Activated naive CD4-positive, alpha-beta T cell treated with anti-CD3 and anti-CD28 coated beads for 36 hours (primary cell): ENCODE measurements around the gene DNAH14. TPM values are rescaled to one million over a fixed set of nuclear protein-coding genes. Genes with fewer than 3 reads are reported as not detected.

ENCODE experiments used
- CTCF ChIA-PET: fragments of 350-600 bp; sonication (Branson Sonifier 250); formaldehyde crosslinking; loops from one replicate; lab custom pipeline; 2021; ENCODE audit warnings: antibody characterized with exemption; lab: Charles Lee
- DNase-seq: peaks from one replicate; pipeline ENCODE4 v3.0.0-alpha.2; 2020
- H3K27ac Mint-ChIP-seq: one replicate; pipeline ENCODE4 v1.8.0; 2021; ENCODE audit warnings: mild to moderate bottlenecking, mixed read lengths
- H3K27me3 Mint-ChIP-seq: one replicate; pipeline ENCODE4 v1.8.0; 2021; ENCODE audit warnings: low read depth, mixed read lengths
- H3K36me3 Mint-ChIP-seq: one replicate; pipeline ENCODE4 v1.8.0; 2021; ENCODE audit warnings: low read depth, mixed read lengths
- H3K4me1 Mint-ChIP-seq: one replicate; pipeline ENCODE4 v1.8.0; 2021; ENCODE audit warnings: low read depth, mixed read lengths
- H3K4me3 Mint-ChIP-seq: one replicate; pipeline ENCODE4 v1.8.0; 2021; ENCODE audit warnings: mild to moderate bottlenecking, moderate library complexity, mixed read lengths
- H3K9me3 Mint-ChIP-seq: one replicate; pipeline ENCODE4 v1.8.0; 2021; ENCODE audit warnings: mixed read lengths
- intact Hi-C: fragments of 100-400 bp; cut with micrococcal nuclease; formaldehyde crosslinking; loops from one replicate; pipeline ENCODE4 v1.15.1; 2023
- total RNA-seq, 2 experiments: library from RNA; stranded (reverse); gene quantifications; one replicate each; pipeline ENCODE4 v1.2.3, GENCODE V29; 2021

Gene DNAH14
- total RNA-seq, 2 experiments from 2014 or later = 0.38 to 0.89 TPM

DNA sequence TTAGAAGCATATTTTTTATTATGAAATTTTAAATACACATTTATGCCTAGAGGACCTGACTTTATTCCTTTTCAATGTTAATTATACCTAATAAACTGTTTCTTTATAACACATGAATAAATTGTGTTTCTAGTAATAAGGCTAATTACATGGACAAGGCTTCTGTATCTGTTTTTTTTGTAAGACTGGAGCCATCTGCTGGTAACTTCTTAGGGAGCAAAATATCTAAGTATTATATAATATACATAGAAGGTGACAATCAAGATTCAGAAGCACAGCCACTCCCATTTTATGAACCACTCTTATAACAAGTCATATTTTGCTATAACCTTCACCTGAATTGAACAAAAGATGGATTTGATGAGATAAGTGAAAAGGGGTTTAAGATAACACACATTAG is 414.1 kb downstream of the DNAH14 start:
- intact Hi-C loops = loop anchor here (1.0 to 10.0 kb wide), 2 partner anchors 24 to 829 kb away; no protein-coding TSS in a partner anchor
- Mint-ChIP-seq H3K4me1 (no peaks in the 10 kb centered on the region), H3K36me3 (no peaks in the 10 kb centered on the region), H3K27ac (no peak overlapping the region), H3K27me3 (peaks cover 13% of the 10 kb centered on the region), H3K4me3 (no peak overlapping the region), H3K9me3 (no peaks in the 10 kb centered on the region)
- no peak for DNase-seq
- CTCF ChIA-PET = interaction anchor here (0.6 to 0.8 kb wide), 3 partner anchors 10 to 192 kb away, joined by 3 read pairs; no protein-coding TSS in a partner anchor

GRCh38 chr1:225347123-225347683 is 417.7 kb downstream of the DNAH14 start:
- no peaks in the 10 kb centered on the region for H3K4me1 Mint-ChIP-seq
- intact Hi-C loops = loop anchor here (10.0 kb wide), 1 partner anchor 832 kb away; no protein-coding TSS in a partner anchor
- CTCF ChIA-PET = no interaction called here
- H3K27me3 Mint-ChIP-seq = peaks cover 6% of the 10 kb centered on the region
- no peaks in the 10 kb centered on the region for H3K9me3 Mint-ChIP-seq
- no peak for DNase-seq
- no peaks in the 10 kb centered on the region for H3K36me3 Mint-ChIP-seq
- H3K4me3 Mint-ChIP-seq = no peak overlapping the region
- no peak overlapping the region for H3K27ac Mint-ChIP-seq

DNA sequence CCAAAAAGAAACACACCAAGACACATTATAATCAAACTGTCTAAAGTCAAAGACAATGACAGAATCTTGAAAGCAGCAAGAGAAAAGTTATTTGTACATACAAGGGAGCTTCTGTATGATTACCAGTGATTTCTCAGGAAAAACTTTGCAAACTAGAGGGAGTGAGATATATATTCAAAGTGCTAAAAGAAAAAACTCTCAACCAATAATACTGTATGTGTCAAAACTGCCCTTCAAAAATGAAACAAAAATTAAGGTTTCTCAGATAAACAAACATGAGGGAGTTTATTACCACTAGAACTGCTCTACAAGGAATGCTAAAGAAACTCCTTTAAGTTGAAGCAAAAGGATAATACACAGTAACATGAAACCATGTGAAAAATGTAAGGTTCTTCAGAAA is 418.9 kb downstream of the DNAH14 start:
- no peak overlapping the region for H3K4me3 Mint-ChIP-seq
- DNase-seq = no peak
- peaks cover 6% of the 10 kb centered on the region for H3K27me3 Mint-ChIP-seq
- no peaks in the 10 kb centered on the region for H3K4me1 Mint-ChIP-seq
- H3K27ac Mint-ChIP-seq = no peak overlapping the region
- H3K36me3 Mint-ChIP-seq = no peaks in the 10 kb centered on the region
- intact Hi-C loops = loop anchor here (10.0 kb wide), 1 partner anchor 834 kb away; no protein-coding TSS in a partner anchor
- no peaks in the 10 kb centered on the region for H3K9me3 Mint-ChIP-seq
- CTCF ChIA-PET = no interaction called here

DNA sequence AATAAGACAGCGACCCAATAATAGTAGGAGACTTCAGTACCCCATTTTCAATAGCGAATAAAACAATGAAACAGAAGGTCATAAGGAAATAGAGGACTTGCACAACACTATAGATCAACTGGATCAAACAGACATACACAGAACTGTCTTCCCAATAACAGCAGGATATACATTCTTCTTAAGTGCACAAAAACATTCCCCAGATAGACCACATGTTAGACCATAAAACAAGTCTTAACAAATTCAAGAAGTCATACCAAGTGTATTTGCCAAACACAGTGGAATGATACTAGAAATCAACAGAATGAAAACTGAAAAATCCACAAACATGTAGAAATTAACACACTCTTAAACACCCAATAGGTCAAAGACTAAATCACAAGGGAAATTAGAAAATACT is 420.4 kb downstream of the DNAH14 start:
- Mint-ChIP-seq H3K4me1 (no peaks in the 10 kb centered on the region), H3K36me3 (no peaks in the 10 kb centered on the region), H3K9me3 (no peaks in the 10 kb centered on the region), H3K27ac (no peak overlapping the region), H3K4me3 (no peak overlapping the region), H3K27me3 (peaks cover 4% of the 10 kb centered on the region)
- no peak for DNase-seq
- intact Hi-C loops = loop anchor here (10.0 kb wide), 1 partner anchor 835 kb away; no protein-coding TSS in a partner anchor
- CTCF ChIA-PET = no interaction called here

DNA sequence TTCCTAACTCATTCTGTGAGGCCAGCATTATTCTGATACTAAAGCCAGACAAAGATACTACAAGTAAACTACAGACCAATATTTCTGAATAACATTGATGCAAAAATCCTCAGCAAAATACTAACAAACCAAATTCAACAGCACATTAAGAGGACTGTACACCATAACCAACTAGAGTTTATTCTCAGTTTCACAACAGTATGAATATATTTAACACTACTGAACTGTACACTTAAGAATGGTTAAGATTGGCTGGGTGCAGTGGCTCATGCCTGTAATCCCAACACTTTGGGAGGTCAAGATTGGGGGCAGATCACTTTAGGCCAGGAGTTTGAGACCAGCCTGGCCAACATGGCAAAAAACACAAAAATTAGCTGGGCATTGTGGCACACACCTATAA is 421.4 kb downstream of the DNAH14 start:
- DNase-seq = no peak
- intact Hi-C loops = no loop called here
- Mint-ChIP-seq H3K27ac (no peak overlapping the region), H3K4me1 (no peaks in the 10 kb centered on the region), H3K9me3 (no peaks in the 10 kb centered on the region), H3K36me3 (no peaks in the 10 kb centered on the region), H3K27me3 (peaks cover 4% of the 10 kb centered on the region), H3K4me3 (no peak overlapping the region)
- CTCF ChIA-PET = interaction anchor here (0.7 kb wide), 1 partner anchor 82 kb away, joined by 6 read pairs; no protein-coding TSS in a partner anchor

- H3K9me3 Mint-ChIP-seq = no peaks in the 10 kb centered on the region
- intact Hi-C loops = no loop called here
- H3K4me3 Mint-ChIP-seq = no peak overlapping the region
- H3K27ac Mint-ChIP-seq = no peak overlapping the region
- no peaks in the 10 kb centered on the region for H3K36me3 Mint-ChIP-seq
- CTCF ChIA-PET = no interaction called here
- H3K27me3 Mint-ChIP-seq = peaks cover 9% of the 10 kb centered on the region
- H3K4me1 Mint-ChIP-seq = no peaks in the 10 kb centered on the region
- no peak for DNase-seq
These were observed 425.4 kb downstream of the DNAH14 start for GRCh38 chr1:225354906-225355305.

DNA sequence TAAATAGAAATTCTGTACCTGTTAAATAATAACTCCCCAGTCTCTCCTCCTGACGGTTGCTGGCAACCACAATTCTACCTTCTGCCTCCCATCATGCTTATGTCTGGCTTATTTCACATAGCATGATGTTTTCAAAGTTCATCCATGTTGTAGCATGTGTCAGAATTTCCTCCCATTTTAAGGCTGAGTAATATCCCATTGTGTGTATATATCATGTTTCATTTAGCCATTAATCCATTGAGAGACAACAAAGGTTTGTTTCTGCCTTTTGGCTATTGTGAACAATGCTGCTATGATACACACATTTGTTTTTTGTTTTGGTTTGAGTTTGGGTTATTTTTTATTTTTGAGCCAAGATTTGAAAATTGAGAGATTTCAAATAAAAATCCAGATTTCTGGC is 426.4 kb downstream of the DNAH14 start:
- no peak for DNase-seq
- CTCF ChIA-PET = no interaction called here
- intact Hi-C loops = no loop called here
- Mint-ChIP-seq H3K4me3 (no peak overlapping the region), H3K36me3 (no peaks in the 10 kb centered on the region), H3K27ac (no peak overlapping the region), H3K9me3 (no peaks in the 10 kb centered on the region), H3K4me1 (no peaks in the 10 kb centered on the region), H3K27me3 (peaks cover 10% of the 10 kb centered on the region)

DNA sequence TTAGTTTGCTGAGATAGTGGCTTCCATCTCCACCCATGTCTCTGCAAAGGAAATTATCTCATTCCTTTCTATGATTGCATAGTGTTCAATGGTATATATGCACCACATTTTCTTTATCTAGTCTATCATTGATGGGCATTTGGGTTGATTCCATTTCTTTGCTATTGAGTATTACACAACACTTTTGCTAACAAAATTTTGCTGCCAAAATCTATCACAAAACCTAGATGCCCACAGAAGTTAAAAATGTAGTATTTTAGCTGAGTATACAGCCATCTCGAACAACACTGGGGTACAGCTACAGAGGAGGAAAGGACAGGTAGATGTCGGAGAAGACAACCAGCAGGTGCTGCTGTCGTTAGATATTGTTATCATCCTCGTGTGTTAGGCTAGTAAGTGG is 430.6 kb downstream of the DNAH14 start:
- CTCF ChIA-PET = no interaction called here
- Mint-ChIP-seq H3K4me3 (no peak overlapping the region), H3K4me1 (no peaks in the 10 kb centered on the region), H3K27me3 (peaks cover 10% of the 10 kb centered on the region), H3K9me3 (no peaks in the 10 kb centered on the region), H3K27ac (no peak overlapping the region), H3K36me3 (no peaks in the 10 kb centered on the region)
- intact Hi-C loops = no loop called here
- DNase-seq = no peak

GRCh38 chr1:225361176-225361575 is 431.7 kb downstream of the DNAH14 start:
- intact Hi-C loops = no loop called here
- H3K4me3 Mint-ChIP-seq = no peak overlapping the region
- CTCF ChIA-PET = interaction anchor here (1.3 kb wide), 1 partner anchor 42 kb away, joined by 3 read pairs; no protein-coding TSS in a partner anchor

GRCh38 chr1:225362805-225363204 is 433.3 kb downstream of the DNAH14 start:
- no peak for DNase-seq
- H3K4me3 Mint-ChIP-seq = no peak overlapping the region
- H3K9me3 Mint-ChIP-seq = no peaks in the 10 kb centered on the region
- H3K4me1 Mint-ChIP-seq = no peaks in the 10 kb centered on the region
- intact Hi-C loops = no loop called here
- CTCF ChIA-PET = interaction anchor here (0.9 kb wide), 1 partner anchor 29 kb away, joined by 3 read pairs; no protein-coding TSS in a partner anchor
- H3K27me3 Mint-ChIP-seq = peaks cover 7% of the 10 kb centered on the region
- no peak overlapping the region for H3K27ac Mint-ChIP-seq
- no peaks in the 10 kb centered on the region for H3K36me3 Mint-ChIP-seq

More at GRCh38 chr1:225361176-225361575, 431.7 kb downstream of the DNAH14 start:
- peaks cover 7% of the 10 kb centered on the region for H3K27me3 Mint-ChIP-seq
- H3K9me3 Mint-ChIP-seq = no peaks in the 10 kb centered on the region
- H3K27ac Mint-ChIP-seq = no peak overlapping the region
- no peaks in the 10 kb centered on the region for H3K36me3 Mint-ChIP-seq
- no peaks in the 10 kb centered on the region for H3K4me1 Mint-ChIP-seq
- DNase-seq = no peak

GRCh38 chr1:225364439-225364838 is 435.0 kb downstream of the DNAH14 start:
- CTCF ChIA-PET = interaction anchor here (0.7 kb wide), 1 partner anchor 427 kb away, joined by 3 read pairs; no protein-coding TSS in a partner anchor
- Mint-ChIP-seq H3K27ac (no peak overlapping the region), H3K4me3 (no peak overlapping the region), H3K4me1 (no peaks in the 10 kb centered on the region), H3K27me3 (peaks cover 3% of the 10 kb centered on the region), H3K36me3 (no peaks in the 10 kb centered on the region), H3K9me3 (no peaks in the 10 kb centered on the region)
- no peak for DNase-seq
- intact Hi-C loops = no loop called here

DNA sequence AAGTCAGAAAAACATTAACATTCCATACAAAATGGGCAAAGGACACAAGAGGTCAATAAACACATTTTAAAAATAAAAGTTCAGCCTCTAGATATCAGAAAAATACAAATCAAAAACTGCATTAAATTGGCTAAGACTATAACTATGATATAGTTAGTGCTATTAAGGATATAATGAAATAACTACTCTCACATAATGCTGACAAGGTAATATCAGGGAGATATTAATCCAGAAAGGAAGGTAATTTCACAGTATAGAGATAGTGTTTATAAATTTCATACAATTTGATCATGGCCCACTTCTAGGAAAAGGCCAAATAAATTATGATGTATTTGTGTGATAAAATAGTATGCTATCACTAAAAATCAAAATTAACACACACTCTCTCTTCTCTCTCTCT is 436.5 kb downstream of the DNAH14 start:
- Mint-ChIP-seq H3K36me3 (no peaks in the 10 kb centered on the region), H3K27ac (no peak overlapping the region), H3K9me3 (no peaks in the 10 kb centered on the region), H3K27me3 (no peaks in the 10 kb centered on the region), H3K4me3 (no peak overlapping the region), H3K4me1 (no peaks in the 10 kb centered on the region)
- intact Hi-C loops = no loop called here
- CTCF ChIA-PET = no interaction called here
- DNase-seq = no peak

DNA sequence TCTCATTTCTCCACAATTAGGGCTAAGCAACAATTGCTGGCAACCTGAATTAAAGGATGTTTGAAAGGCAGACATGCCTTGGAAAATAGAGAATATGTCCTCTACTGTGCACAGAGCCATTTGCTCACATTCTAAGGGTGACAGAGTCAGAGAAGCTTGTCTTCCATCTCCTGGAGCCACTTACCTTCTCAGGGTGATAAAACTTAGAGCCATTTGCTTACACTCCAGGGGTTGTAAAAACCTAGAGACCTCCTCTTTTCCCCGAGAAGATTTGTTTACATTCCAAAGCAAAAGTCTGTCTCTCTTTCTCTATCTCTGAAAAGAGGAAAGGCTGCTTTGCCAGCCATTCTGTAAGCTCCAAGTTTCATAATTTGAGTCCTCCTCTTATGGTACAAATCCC is 437.1 kb downstream of the DNAH14 start:
- Mint-ChIP-seq H3K27me3 (no peaks in the 10 kb centered on the region), H3K4me3 (no peak overlapping the region), H3K9me3 (no peaks in the 10 kb centered on the region), H3K27ac (no peak overlapping the region), H3K4me1 (no peaks in the 10 kb centered on the region), H3K36me3 (no peaks in the 10 kb centered on the region)
- CTCF ChIA-PET = no interaction called here
- intact Hi-C loops = no loop called here
- DNase-seq = no peak
